IPS-18a (cell line): Measurements from ENCODE around the gene CDHR1.
"Not testable (repeated sequence)": the region's sequence is repeated elsewhere in the genome, so short reads cannot be mapped to it uniquely, and the experiment has no call there.

Experiments
- H3K27ac ChIP-seq: one replicate; pipeline ENCODE4 v1.5.1; 2013; ENCODE audit warnings: low read length
- H3K27me3 ChIP-seq: one replicate; pipeline ENCODE4 v1.6.1; 2013; ENCODE audit warnings: mild to moderate bottlenecking, low read length; ENCODE audit not compliant: control insufficient read depth, insufficient read depth
- H3K36me3 ChIP-seq: one replicate; pipeline ENCODE4 v1.6.1; 2013; ENCODE audit warnings: low read depth, low read length; ENCODE audit not compliant: control insufficient read depth
- H3K4me1 ChIP-seq: one replicate; pipeline ENCODE4 v1.6.1; 2013; ENCODE audit warnings: low read depth, low read length; ENCODE audit not compliant: control insufficient read depth
- H3K4me3 ChIP-seq: one replicate; pipeline ENCODE4 v1.5.1; 2013; ENCODE audit warnings: low read length
- H3K9ac ChIP-seq: one replicate; pipeline ENCODE4 v1.6.1; 2013; ENCODE audit warnings: mild to moderate bottlenecking, low read length, moderate library complexity
- H3K9me3 ChIP-seq: one replicate; pipeline ENCODE4 v1.6.1; 2013; ENCODE audit warnings: low read depth, low read length; ENCODE audit not compliant: control insufficient read depth

Gene CDHR1

DNA sequence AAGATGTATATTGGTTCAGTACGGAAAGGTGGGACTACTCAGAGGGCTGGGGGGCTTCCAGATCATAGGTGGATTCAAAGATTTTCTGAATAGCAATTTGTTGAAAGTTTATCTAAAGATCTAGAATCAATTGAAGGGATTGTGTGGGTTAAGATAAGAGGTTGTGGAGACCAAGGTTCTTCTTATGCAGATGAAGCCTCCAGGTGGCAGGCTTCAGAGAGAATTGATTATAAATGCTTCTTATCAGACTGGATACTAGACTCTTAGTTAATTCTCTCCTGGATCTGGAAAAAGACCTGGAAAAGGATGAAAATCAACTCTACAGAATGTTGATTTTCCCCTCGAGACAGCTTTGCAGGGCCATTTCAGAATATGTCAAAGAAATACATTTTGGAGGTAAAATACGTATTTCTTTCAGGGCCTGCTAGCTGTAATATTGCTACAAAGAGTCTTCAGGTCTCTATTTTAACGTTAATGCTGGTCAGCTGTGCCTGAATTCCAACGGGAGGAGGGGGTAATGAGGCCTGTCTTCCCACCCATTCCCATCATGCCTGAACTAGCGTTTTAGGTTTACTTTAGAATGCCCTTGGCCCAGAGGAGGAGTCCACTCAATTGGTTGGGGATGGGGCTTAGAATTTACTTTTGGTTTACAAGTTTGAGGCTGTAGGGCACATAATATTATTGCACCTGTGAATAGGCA is 33.5 kb upstream of the CDHR1 start:
- H3K27ac ChIP-seq = no peak overlapping the region
- peak overlapping the region; percentile 30 for H3K4me3 ChIP-seq
- H3K9me3 ChIP-seq = no peaks in the 10 kb centered on the region
- peaks cover 65% of the 10 kb centered on the region for H3K4me1 ChIP-seq
- H3K27me3 ChIP-seq = no peaks in the 10 kb centered on the region
- no peak overlapping the region for H3K9ac ChIP-seq
- H3K36me3 ChIP-seq = no peaks in the 10 kb centered on the region

DNA sequence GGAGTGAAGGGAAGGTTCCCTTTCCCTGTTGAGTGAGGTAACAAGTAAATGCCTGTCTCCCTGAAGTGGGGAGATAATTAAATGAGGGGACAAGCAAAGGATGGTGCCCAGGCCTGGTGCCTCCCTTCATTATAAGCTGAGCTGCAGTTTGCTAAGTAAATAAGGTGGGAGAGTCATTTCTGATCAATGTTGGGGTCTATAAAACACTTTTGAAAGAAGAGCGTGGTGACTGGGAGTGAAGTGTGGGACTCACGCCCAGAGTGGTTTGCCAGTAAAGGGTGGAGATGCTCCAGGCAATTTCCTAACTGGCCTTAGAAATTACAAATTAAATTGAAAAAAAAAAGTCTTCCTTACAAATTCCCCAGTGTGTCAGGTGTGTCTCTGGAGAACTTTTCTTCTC is 30.3 kb upstream of the CDHR1 start:
- H3K27ac ChIP-seq = no peak overlapping the region
- no peak overlapping the region for H3K9ac ChIP-seq
- H3K4me3 ChIP-seq = no peak overlapping the region
- H3K4me1 ChIP-seq = peaks cover 63% of the 10 kb centered on the region
- H3K36me3 ChIP-seq = no peaks in the 10 kb centered on the region
- no peaks in the 10 kb centered on the region for H3K27me3 ChIP-seq
- no peaks in the 10 kb centered on the region for H3K9me3 ChIP-seq

DNA sequence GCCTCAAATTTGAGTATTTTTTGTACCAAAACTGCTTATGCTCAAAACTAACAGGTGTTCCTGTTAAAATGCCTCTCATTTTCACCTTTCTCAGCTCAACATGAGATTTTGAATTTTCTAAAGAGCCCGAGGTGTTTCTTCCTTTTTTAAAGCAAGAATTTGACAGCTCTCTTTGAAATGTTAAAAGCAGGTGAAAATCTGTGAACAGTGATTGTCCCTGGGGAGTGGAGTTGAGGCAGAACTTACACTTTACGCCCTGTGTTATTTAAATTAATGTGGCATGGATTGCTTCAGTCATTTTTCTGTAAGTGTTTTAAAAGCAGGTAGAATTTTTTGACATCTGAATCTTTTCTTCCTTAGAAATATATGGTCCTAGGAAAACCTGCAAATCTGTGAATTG is 29.9 kb upstream of the CDHR1 start:
- H3K9ac ChIP-seq = peak overlapping the region; percentile 0
- no peaks in the 10 kb centered on the region for H3K36me3 ChIP-seq
- no peaks in the 10 kb centered on the region for H3K27me3 ChIP-seq
- H3K4me3 ChIP-seq = no peak overlapping the region
- H3K4me1 ChIP-seq = peaks cover 59% of the 10 kb centered on the region
- H3K9me3 ChIP-seq = no peaks in the 10 kb centered on the region
- H3K27ac ChIP-seq = no peak overlapping the region

DNA sequence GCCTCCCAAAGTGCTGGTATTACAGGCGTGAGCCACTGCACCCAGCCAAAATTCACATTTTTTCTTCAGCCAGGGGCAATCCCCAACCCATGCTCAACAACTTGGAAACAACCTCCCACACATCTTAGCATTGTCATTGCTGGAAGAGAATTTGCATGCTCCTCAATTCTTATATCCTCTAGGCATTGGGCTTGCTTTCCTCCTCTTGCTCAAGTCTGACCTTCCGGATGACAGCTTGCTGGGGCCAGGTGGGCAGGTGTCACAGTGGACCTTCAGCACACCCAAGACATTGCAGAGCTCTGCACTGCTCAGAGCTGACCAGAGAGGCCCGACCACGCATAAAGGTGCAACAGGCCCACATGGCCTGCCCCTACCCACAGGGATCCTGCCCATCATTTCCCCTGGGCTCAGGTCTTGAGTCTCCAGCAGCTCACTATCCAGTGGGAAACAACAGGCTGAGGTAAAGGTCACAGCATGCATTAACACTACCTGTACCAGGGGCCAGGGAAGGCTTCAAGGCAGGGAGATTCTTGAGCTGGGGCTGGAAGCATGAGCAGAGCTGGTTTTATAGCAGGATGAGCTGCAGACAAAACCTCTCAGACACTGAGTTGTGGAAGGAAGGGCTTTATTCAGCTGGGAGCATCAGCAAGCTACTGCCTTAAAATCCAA is 27.6 kb upstream of the CDHR1 start:
- Histone ChIP-seq H3K4me3 (no peak overlapping the region), H3K9ac (no peak overlapping the region), H3K27me3 (no peaks in the 10 kb centered on the region), H3K4me1 (peaks cover 39% of the 10 kb centered on the region), H3K27ac (no peak overlapping the region), H3K36me3 (no peaks in the 10 kb centered on the region), H3K9me3 (no peaks in the 10 kb centered on the region)

DNA sequence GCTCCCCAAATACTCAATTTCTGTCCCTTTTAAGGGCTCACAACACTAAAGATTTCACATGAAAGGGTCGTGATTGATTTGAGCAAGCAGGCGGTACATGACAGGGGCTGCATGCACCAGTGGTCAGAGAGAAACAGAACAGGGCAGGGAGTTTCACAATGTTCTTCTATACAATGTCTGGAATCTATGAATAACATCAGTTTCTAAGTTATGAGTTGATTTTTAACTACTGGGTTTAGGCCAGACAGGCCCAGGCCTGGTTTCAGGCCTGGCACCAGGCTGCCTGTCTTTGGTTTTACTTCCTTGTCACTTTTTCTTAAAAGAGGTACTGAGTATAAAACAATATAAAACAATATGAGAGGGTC is 27.1 kb upstream of the CDHR1 start:
- H3K36me3 ChIP-seq, H3K9ac ChIP-seq, H3K9me3 ChIP-seq, H3K27me3 ChIP-seq, H3K4me3 ChIP-seq, H3K27ac ChIP-seq: not testable (repeated sequence)
- peaks cover 33% of the 10 kb centered on the region for H3K4me1 ChIP-seq

DNA sequence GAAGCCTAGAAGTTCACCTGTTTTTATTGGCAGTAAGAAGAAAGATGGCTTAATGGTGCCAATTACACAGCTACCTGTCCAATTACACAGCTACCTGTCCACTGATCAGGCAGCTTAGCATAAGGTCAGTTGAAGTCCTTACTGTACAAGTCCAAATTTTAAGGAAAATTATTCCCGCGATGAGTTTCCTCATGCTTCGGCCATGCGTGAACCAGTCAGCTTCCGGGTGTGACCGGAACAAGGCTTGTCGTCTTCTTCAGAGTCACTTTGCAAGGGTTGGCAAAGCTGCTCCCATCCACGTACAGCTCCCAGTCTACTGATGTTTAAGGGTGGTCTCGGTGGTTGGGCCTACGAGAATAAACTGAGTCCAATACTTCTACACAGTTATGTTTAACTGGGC is 26.0 kb upstream of the CDHR1 start:
- not testable (repeated sequence) for H3K9ac ChIP-seq, H3K27me3 ChIP-seq, H3K9me3 ChIP-seq, H3K36me3 ChIP-seq, H3K27ac ChIP-seq, H3K4me3 ChIP-seq
- H3K4me1 ChIP-seq = peaks cover 24% of the 10 kb centered on the region

DNA sequence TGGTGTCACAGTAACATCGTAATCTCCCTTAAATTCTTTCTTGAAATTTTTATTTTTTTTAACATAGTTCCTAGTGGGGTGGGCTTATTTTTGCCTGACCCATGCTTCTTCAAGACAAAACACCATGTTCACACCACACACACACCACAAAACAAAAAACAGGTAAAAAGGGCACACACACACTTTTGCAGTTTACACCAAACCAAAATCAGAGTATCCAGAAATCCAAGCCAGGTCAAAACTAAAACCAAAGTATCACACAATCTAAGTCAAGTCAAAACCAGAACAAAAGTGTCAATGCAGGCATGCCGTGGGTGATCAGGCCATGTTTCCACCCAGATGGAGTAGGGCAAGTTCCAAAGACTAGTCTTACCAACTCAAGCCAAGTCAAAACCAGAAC is 23.1 kb upstream of the CDHR1 start:
- H3K4me1 ChIP-seq, H3K36me3 ChIP-seq, H3K4me3 ChIP-seq, H3K27me3 ChIP-seq, H3K9me3 ChIP-seq, H3K9ac ChIP-seq, H3K27ac ChIP-seq: not testable (repeated sequence)

DNA sequence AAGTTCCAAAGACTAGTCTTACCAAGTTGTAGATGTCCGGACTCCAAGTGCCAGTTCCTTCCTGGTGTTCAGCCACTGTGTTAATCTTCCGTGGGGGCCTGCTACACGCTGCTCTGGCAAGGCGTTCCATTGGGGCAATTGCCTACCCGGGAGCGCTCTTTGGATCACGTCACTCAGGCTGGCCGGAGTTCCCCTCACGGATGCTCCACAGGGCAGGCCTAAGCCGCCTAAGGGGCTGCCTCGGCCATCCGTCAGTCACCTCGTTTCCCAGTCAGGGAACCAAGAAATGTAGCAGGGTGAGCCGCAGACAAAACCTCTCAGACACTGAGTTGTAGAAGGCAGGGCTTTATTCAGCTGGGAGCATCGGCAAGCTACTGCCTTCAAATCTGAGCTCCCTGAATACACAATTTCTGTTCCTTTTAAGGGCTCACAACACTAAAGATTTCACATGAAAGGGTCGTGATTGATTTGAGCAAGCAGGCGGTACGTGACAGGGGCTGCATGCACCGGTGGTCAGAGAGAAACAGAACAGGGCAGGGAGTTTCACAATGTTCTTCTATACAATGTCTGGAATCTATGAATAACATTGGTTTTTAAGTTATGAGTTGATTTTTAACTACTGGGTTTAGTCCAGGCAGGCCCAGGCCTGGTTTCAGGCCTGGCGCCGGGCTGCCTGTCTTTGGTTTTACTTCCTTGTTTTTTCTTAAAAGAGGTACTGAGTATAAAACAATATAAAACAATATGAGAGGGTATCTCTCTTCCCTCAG is 22.5 kb upstream of the CDHR1 start:
- H3K4me3 ChIP-seq, H3K9ac ChIP-seq, H3K27me3 ChIP-seq, H3K4me1 ChIP-seq, H3K27ac ChIP-seq, H3K9me3 ChIP-seq, H3K36me3 ChIP-seq: not testable (repeated sequence)

DNA sequence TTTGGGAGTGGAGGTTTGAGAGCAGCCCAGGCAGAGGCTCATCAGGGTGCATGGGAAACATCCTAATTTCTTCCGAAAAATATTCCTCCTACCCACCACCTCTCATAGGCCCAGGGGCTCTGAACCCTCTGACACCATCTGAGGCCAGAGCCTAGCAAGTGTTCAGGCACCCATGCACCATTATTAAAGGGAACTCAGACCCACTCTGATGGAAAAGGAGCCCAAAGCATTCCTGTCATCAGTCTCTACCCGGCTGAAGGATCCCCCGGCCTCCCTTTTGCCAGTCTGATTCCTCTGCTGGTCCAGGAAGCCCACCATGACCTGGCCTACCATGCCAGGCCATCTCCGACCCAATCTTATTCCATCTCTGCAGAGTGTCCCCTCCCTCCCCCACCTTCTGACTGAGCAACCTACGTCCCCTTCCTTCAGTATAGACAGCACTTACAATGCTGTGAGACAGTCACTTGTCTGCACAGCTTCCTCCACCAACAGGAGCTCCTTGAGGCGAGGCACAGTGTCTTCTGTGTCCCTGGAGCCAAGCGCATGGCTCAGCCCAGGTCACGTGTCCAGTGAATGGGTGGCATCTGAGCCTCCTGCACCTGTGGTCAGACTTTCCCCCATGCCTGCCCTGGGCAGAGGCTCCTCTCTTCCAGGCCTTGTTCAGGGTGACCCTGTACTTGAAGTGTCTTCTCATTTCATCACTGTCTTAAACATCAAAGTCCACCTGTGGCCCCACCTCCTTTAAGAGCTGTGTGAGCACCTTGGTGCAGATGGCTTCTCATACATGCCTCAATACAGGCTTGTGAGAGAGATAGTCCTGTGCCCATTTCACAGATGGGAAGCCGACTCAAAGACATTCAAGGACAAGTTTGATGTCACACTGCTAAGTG is 21.6 kb upstream of the CDHR1 start:
- Histone ChIP-seq H3K27me3 (no peaks in the 10 kb centered on the region), H3K9ac (no peak overlapping the region), H3K4me1 (no peaks in the 10 kb centered on the region), H3K27ac (no peak overlapping the region), H3K36me3 (no peaks in the 10 kb centered on the region), H3K4me3 (no peak overlapping the region), H3K9me3 (no peaks in the 10 kb centered on the region)

DNA sequence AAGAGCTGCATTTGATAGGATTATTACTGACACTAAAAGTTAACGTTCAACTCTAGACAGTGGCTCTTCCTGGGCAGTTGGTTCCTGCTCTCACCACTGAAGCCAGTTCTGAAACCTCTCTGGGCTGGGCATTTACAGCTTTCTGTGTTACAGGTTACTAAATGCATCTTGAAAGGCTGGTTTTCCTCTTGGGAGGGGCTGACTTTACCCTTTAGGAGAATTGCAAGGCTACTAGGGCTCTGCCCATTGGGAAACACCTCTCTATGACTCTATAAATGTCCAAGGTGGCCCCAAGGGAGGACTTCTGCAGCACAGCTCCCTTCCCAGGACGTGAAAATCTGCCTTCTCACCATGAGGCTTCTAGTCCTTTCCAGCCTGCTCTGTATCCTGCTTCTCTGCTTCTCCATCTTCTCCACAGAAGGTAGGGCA is 20.8 kb upstream of the CDHR1 start, which contains the start of gene GPR15LG:
TSS of gene GPR15LG (plus strand) at position 301 of the 429 bp plus-strand sequence. CDS start at position 352, 51 bp downstream.
- no peaks in the 10 kb centered on the region for H3K36me3 ChIP-seq
- no peaks in the 10 kb centered on the region for H3K9me3 ChIP-seq
- H3K4me3 ChIP-seq = no peak within 1 kb of the TSS
- no peaks in the 10 kb centered on the region for H3K27me3 ChIP-seq
- H3K4me1 ChIP-seq = no peaks in the 10 kb centered on the region
- no peak within 1 kb of the TSS for H3K9ac ChIP-seq
- H3K27ac ChIP-seq = no peak within 1 kb of the TSS

DNA sequence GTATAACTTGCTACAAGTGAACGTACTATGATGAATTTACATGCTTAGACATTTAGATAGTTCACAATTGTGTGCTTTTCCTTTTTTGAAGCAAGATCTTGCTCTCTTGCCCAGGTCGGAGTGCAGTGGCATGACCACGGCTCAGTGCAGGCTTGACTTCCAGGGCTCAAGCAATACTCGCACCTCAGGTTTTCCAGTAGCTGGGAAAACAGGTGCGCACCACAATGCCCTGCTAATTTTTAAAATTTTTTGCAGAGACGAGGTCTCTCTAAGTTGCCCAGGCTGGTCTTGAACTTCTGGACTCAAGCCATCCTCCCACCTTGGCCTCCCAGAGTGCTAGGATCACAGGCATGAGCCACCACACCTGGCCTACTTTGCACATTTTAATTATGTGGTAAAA is 18.9 kb upstream of the CDHR1 start:
- Histone ChIP-seq H3K27me3 (no peaks in the 10 kb centered on the region), H3K36me3 (no peaks in the 10 kb centered on the region), H3K4me3 (no peak overlapping the region), H3K9me3 (no peaks in the 10 kb centered on the region), H3K4me1 (no peaks in the 10 kb centered on the region), H3K27ac (no peak overlapping the region), H3K9ac (no peak overlapping the region)
